SK-N-SH treated with all-trans-retinoic acid at 6 μM for 48 hours (cell line): ENCODE measurements around the gene BCL2L14.

ENCODE experiments used
- PPARA ChIP-seq: fragments of 250-450 bp; sonication (Bioruptor Pico); IDR thresholded peaks from 2 replicates; pipeline ENCODE4 v1.5.0; 2020; ENCODE audit warnings: mild to moderate bottlenecking, borderline replicate concordance
- RARB ChIP-seq: fragments of 250-450 bp; sonication (Bioruptor Pico); IDR thresholded peaks from 2 replicates; pipeline ENCODE4 v1.8.0; 2021; ENCODE audit warnings: mild to moderate bottlenecking, moderate library complexity
- ZFP3 ChIP-seq: fragments of 250-450 bp; sonication (Bioruptor Pico); IDR thresholded peaks from 2 replicates; pipeline ENCODE4 v1.5.0; 2020; ENCODE audit warnings: mild to moderate bottlenecking, moderate library complexity
- ZNF565 ChIP-seq: fragments of 450-650 bp; formaldehyde crosslinking; conservative IDR thresholded peaks from 2 replicates; pipeline ENCODE4 v1.5.0; 2020; ENCODE audit warnings: low read depth, mild to moderate bottlenecking, moderate library complexity
- TF ChIP-seq, protein P1 (sequence below): fragments of 250-450 bp; sonication (Bioruptor Pico); IDR thresholded peaks from 2 replicates; pipeline ENCODE4 v1.5.1; 2021; ENCODE audit warnings: mild to moderate bottlenecking, moderate library complexity
- TF ChIP-seq, protein P2 (sequence below): fragments of 250-450 bp; sonication (Bioruptor Pico); IDR thresholded peaks from 2 replicates; pipeline ENCODE4 v1.8.0; 2020; ENCODE audit warnings: mild to moderate bottlenecking, moderate library complexity, borderline replicate concordance

DNA sequence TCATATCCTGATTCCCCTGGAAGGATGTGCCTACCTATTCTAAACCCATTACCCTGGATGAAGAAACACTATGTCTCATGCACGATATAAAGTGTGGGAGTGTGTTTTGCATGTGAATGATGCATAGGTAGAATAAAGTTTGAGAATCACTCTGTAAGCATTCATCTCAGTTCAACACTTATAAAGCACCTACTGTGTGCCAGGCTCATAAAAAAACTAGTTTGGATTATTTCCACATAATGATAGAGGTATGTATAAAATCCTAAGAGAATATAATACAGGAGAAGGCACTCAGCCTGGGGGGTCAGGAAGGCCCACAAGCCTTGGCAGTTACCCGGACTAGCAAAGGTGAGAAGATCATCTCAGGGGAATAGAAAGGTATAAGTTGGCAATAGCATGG lies 41.1 kb upstream of the BCL2L14 start:
- no peak for TF ChIP-seq ZFP3 (CRISPR knock-in tag)
- TF ChIP-seq, protein P1, sequence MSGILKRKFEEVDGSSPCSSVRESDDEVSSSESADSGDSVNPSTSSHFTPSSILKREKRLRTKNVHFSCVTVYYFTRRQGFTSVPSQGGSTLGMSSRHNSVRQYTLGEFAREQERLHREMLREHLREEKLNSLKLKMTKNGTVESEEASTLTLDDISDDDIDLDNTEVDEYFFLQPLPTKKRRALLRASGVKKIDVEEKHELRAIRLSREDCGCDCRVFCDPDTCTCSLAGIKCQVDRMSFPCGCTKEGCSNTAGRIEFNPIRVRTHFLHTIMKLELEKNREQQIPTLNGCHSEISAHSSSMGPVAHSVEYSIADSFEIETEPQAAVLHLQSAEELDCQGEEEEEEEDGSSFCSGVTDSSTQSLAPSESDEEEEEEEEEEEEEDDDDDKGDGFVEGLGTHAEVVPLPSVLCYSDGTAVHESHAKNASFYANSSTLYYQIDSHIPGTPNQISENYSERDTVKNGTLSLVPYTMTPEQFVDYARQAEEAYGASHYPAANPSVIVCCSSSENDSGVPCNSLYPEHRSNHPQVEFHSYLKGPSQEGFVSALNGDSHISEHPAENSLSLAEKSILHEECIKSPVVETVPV (CRISPR knock-in tag), result no peak
- TF ChIP-seq, protein P2, sequence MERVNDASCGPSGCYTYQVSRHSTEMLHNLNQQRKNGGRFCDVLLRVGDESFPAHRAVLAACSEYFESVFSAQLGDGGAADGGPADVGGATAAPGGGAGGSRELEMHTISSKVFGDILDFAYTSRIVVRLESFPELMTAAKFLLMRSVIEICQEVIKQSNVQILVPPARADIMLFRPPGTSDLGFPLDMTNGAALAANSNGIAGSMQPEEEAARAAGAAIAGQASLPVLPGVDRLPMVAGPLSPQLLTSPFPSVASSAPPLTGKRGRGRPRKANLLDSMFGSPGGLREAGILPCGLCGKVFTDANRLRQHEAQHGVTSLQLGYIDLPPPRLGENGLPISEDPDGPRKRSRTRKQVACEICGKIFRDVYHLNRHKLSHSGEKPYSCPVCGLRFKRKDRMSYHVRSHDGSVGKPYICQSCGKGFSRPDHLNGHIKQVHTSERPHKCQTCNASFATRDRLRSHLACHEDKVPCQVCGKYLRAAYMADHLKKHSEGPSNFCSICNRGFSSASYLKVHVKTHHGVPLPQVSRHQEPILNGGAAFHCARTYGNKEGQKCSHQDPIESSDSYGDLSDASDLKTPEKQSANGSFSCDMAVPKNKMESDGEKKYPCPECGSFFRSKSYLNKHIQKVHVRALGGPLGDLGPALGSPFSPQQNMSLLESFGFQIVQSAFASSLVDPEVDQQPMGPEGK (CRISPR knock-in tag), result no peak
- no peak for TF ChIP-seq RARB
- no peak for TF ChIP-seq PPARA (CRISPR knock-in tag)
- no peak for TF ChIP-seq ZNF565 (CRISPR knock-in tag)
